Vagina (tissue), 2 donors: ENCODE measurements around the gene TPSB2.

Source experiments
- POLR2A ChIP-seq, 2 donors: fragments of 450-650 bp; IDR thresholded peaks; one replicate each; pipeline ENCODE4 v1.6.1; 2017; ENCODE audit warnings: antibody characterized with exemption in 2 of 2, mild to moderate bottlenecking in 2 of 2, moderate library complexity in 2 of 2
- POLR2AphosphoS5 ChIP-seq, 2 donors: sonication (generic); formaldehyde crosslinking; IDR thresholded peaks; one replicate each; pipeline ENCODE4 v1.9.0; 2017; ENCODE audit warnings: antibody characterized with exemption in 2 of 2, mild to moderate bottlenecking in 2 of 2, low read depth in 1 of 2; ENCODE audit not compliant: insufficient read depth in 1 of 2
- TF ChIP-seq, protein P1 (sequence below), 3 experiments: fragments of 450-650 bp in 2 of 3; fragments of 200-600 bp in 1 of 3; sonication (generic) in 1 of 3; IDR thresholded peaks; one replicate each; pipeline ENCODE4 v1.5.1; 2017 to 2019; ENCODE audit warnings: antibody characterized with exemption in 3 of 3, mild to moderate bottlenecking in 2 of 3, moderate library complexity in 2 of 3

DNA sequence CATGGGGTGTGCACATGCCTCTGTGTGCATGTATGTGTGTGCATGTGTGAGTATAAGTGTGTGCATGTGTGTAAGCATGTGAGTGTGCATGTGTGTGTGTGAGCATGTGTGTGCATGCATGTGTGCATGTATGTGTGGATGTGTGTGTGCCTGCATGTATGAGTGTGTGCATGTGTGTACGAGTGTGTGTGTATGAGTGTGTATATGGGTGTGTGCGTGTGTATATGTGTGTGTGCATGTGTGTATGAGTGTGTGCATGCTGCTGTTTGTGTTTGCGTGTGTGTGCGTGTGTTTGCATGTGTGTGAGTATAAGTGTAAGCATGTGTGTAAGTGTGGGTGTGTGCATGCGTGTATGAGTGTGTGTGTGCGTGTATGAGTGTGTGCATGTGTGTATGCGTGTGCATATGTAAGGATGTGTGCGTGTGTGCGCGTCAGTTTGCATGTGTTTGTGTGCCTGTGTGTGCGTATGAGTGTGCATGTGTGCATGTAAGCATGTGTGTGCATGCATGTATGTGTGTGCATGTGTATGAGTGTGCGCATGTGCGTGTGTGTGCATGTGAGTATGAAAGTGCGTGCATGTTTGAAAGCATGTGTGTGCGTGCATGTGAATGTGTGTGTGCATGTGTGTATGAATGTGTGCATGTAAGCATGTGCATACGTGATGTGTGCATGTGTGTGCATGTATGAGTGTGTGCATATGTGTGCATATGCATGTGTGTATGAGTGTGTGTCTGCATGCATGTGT, 34.5 kb upstream of the TPSB2 start:
- TF ChIP-seq POLR2A (IDR thresholded peaks at IDR 0.05) (no peak), POLR2AphosphoS5 (IDR thresholded peaks at IDR 0.05; ENCODE audit: insufficient read depth in 1 of 2, low read depth in 1 of 2) (no peak)
- TF ChIP-seq, protein P1, sequence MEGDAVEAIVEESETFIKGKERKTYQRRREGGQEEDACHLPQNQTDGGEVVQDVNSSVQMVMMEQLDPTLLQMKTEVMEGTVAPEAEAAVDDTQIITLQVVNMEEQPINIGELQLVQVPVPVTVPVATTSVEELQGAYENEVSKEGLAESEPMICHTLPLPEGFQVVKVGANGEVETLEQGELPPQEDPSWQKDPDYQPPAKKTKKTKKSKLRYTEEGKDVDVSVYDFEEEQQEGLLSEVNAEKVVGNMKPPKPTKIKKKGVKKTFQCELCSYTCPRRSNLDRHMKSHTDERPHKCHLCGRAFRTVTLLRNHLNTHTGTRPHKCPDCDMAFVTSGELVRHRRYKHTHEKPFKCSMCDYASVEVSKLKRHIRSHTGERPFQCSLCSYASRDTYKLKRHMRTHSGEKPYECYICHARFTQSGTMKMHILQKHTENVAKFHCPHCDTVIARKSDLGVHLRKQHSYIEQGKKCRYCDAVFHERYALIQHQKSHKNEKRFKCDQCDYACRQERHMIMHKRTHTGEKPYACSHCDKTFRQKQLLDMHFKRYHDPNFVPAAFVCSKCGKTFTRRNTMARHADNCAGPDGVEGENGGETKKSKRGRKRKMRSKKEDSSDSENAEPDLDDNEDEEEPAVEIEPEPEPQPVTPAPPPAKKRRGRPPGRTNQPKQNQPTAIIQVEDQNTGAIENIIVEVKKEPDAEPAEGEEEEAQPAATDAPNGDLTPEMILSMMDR (IDR thresholded peaks at IDR 0.05): no peak
